ENCODE results near the gene AHCYL1.

AHCYL1 gene

GRCh38 chr1:110064576-110065337 is 80.2 kb downstream of the AHCYL1 start:
- no peak for DNase-seq

- no peak for DNase-seq
These were observed 81.3 kb downstream of the AHCYL1 start for GRCh38 chr1:110065841-110066240.

GRCh38 chr1:110067479-110067892 is 82.9 kb downstream of the AHCYL1 start:
- DNase-seq: no peak

GRCh38 chr1:110067893-110068645 is 83.5 kb downstream of the AHCYL1 start:
- DNase-seq: peak; percentile 41

GRCh38 chr1:110068646-110069403 is 84.3 kb downstream of the AHCYL1 start:
- peak; percentile 64 for DNase-seq

- no peak for DNase-seq
These were observed 85.1 kb downstream of the AHCYL1 start for GRCh38 chr1:110069404-110070281.

- no peak for DNase-seq
These were observed 85.7 kb downstream of the AHCYL1 start for GRCh38 chr1:110070282-110070669.

- DNase-seq: no peak
These were observed 86.2 kb downstream of the AHCYL1 start, which contains the start of gene ALX3 for GRCh38 chr1:110070671-110071242. Gene ALX3, minus strand, starts transcription at chr1:110070672. Its CDS starts 60 bp downstream, at chr1:110070612.
